ENCODE data around the gene DSG3.

Gene DSG3

DNA sequence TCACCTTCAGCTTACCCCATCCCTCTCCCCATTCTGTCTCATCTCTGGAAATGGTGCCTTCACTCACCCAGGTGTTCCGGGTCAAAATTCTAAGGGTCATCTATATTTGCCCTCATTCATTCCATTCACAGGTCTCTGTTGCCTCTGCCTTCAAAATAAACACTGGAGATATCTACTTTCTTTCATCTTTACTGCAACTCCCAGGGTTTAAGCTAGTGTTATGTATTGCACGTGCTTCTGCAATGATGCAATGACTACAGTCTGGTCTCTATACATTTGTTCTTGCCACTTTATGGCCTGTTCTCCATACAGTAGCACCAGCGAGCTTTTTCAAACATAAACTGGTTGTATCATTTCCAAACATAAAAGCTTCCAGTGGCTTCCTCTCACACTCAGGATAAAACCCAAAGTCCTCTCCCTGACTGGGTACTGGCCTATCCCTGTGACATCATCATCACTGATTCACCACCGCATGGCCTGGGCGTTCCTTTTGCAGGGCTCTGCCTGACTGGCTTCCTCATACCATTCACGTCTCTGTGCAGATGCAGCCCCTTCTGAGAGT is 64.7 kb downstream of the DSG3 start:
- intact Hi-C loops (cut with DNase I), result no loop called here
- no peak for DNase-seq

DNA sequence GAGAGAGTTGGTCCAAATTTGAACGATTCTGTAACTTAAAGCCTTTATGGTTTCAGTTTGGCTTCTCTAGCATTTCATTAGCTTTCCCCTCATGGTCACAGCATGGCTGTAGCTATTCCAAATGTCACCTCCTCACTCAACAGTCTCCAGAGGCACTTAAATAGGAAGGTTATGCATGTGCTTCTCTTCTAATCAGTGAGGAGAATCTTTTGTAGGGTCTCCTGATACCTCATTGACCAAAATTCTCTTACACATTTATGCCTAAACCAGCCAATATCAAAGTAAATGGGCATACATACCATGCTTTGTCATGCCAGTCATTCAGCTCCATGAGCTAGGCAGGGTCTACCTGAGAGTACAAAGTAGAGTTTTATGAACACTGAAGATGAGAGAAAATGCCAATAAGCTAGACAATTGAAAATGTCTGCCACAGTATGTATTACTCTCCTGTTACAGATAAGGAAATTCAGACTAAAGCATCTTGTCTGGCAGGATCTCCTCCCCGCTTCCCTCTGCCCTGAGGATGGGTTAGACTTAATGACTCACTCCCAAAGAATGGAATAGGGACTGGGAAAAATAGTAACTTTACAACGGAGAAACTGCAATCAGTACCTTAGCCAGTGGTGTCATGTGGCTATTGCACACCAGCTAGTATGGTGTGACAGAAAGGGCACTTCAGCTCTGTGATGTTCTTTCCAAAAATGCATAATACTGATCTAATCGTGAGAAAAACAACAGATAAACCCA is 65.8 kb downstream of the DSG3 start:
- intact Hi-C loops (cut with DNase I), result no loop called here
- no peak for DNase-seq

DNA sequence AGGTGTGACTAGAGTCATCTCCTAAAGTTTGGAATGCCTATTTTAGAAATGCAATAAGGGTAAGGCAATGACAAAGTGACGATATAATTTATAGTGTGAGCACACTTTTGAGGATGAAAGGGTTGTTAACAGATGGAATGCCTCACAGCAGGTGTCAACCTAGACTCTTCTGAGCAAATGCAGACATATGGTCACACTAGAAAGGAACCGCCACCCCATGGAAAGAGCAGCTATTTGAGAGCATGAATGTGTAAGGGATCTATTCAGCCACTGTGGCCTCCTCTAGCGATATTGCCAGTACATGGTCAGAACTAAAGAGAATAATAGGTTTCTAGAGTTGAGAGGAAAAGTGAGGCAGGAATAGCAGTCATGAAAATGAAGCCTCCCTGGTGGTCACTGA is 68.9 kb downstream of the DSG3 start:
- DNase-seq, result no peak
- intact Hi-C loops (cut with DNase I), result no loop called here

DNA sequence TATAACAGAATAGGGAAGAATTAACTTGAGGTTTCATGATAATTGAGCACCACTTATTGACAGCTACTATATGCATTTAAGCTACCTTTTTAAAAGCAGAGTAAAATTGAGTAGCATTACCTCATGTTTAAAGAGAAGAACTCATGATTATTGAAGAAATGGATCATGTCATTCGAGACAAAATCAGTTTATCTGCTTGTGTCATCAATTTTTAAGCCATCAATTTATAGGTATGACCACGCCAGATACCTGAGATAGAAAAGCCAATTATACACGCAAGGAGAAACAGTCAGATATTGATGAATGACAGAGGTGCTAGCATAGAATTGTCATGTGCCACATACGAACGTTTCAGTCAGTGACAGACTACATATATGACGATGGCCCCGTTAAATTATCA is 78.8 kb downstream of the DSG3 start:
- no peak for DNase-seq
- intact Hi-C loops (cut with DNase I), result no loop called here
